Measurements from ENCODE around the gene COA8.

GRCh38 chr14:103547941-103548462, 14.8 kb upstream of the COA8 start:
- TF ChIP-seq, protein P1, sequence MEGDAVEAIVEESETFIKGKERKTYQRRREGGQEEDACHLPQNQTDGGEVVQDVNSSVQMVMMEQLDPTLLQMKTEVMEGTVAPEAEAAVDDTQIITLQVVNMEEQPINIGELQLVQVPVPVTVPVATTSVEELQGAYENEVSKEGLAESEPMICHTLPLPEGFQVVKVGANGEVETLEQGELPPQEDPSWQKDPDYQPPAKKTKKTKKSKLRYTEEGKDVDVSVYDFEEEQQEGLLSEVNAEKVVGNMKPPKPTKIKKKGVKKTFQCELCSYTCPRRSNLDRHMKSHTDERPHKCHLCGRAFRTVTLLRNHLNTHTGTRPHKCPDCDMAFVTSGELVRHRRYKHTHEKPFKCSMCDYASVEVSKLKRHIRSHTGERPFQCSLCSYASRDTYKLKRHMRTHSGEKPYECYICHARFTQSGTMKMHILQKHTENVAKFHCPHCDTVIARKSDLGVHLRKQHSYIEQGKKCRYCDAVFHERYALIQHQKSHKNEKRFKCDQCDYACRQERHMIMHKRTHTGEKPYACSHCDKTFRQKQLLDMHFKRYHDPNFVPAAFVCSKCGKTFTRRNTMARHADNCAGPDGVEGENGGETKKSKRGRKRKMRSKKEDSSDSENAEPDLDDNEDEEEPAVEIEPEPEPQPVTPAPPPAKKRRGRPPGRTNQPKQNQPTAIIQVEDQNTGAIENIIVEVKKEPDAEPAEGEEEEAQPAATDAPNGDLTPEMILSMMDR (IDR thresholded peaks at IDR 0.05; ENCODE audit: insufficient read depth, low read length): no peak
- TF ChIP-seq SPI1 (IDR thresholded peaks at IDR 0.05; ENCODE audit: borderline replicate concordance, low read depth): no peak
- TF ChIP-seq, protein P2, sequence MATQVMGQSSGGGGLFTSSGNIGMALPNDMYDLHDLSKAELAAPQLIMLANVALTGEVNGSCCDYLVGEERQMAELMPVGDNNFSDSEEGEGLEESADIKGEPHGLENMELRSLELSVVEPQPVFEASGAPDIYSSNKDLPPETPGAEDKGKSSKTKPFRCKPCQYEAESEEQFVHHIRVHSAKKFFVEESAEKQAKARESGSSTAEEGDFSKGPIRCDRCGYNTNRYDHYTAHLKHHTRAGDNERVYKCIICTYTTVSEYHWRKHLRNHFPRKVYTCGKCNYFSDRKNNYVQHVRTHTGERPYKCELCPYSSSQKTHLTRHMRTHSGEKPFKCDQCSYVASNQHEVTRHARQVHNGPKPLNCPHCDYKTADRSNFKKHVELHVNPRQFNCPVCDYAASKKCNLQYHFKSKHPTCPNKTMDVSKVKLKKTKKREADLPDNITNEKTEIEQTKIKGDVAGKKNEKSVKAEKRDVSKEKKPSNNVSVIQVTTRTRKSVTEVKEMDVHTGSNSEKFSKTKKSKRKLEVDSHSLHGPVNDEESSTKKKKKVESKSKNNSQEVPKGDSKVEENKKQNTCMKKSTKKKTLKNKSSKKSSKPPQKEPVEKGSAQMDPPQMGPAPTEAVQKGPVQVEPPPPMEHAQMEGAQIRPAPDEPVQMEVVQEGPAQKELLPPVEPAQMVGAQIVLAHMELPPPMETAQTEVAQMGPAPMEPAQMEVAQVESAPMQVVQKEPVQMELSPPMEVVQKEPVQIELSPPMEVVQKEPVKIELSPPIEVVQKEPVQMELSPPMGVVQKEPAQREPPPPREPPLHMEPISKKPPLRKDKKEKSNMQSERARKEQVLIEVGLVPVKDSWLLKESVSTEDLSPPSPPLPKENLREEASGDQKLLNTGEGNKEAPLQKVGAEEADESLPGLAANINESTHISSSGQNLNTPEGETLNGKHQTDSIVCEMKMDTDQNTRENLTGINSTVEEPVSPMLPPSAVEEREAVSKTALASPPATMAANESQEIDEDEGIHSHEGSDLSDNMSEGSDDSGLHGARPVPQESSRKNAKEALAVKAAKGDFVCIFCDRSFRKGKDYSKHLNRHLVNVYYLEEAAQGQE (IDR thresholded peaks at IDR 0.05; ENCODE audit: insufficient replicate concordance, low read depth): no peak
- TF ChIP-seq POLR2AphosphoS5 (IDR thresholded peaks at IDR 0.05; ENCODE audit: low read depth): no peak
